Measurements from ENCODE around the gene DGCR8.

DGCR8 gene

DNA sequence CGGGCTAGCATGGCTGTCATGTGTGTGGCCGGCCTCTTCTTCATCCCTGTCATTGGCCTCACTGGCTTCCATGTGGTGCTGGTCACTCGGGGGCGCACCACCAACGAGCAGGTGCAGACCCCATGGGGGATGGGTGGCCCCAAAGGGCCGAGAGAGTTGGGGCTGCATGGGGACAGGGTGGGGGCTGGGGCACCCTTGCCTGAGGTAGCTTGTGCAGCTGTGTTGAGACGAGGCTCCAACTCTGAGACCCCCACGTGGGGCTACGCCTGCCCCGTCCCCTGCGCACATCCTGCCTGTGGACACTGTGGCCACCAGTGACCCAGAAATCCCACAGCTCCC, 60.0 kb downstream of the DGCR8 start:
- Histone ChIP-seq H2AFZ (ENCODE audit: low read length) (no peak overlapping the region), H3K4me3 (ENCODE audit: low read length in 2 of 2) (peak overlapping the region in 1 of 2 donors; percentile 29), H3K9me3 (replicated peaks in 1 of 2; ENCODE audit: control insufficient read depth in 2 of 2, insufficient read depth in 1 of 2, low read depth in 1 of 2, low read length in 2 of 2) (no peaks in the 10 kb centered on the region), H2BK15ac (ENCODE audit: low read length) (no peak overlapping the region), H3K27ac (replicated peaks; ENCODE audit: low read length) (no peak overlapping the region), H3K79me1 (ENCODE audit: low read depth, low read length) (peaks cover 26% of the 10 kb centered on the region), H4K8ac (ENCODE audit: low read depth, low read length) (no peak overlapping the region), H2AK5ac (ENCODE audit: low read depth, low read length) (no peak overlapping the region), H3K27me3 (ENCODE audit: control insufficient read depth in 3 of 3, insufficient read depth in 3 of 3, low read depth in 1 of 3, low read length in 3 of 3) (no peaks in the 10 kb centered on the region), H3K18ac (ENCODE audit: low read length) (no peak overlapping the region), H2BK5ac (ENCODE audit: low read length) (peak overlapping the region; percentile 82), H3K14ac (ENCODE audit: low read length) (no peak overlapping the region), H3K4me2 (ENCODE audit: insufficient read depth, low read length, poor library complexity, severe bottlenecking) (no peak overlapping the region), H3K23ac (ENCODE audit: low read depth, low read length, poor library complexity) (peak overlapping the region; percentile 85), H3K9ac (ENCODE audit: low read depth, low read length, poor library complexity) (no peak overlapping the region), H3K4me1 (ENCODE audit: control insufficient read depth in 2 of 2, insufficient read depth in 1 of 2, low read depth in 1 of 2, low read length in 2 of 2) (peaks cover 0 to 7% of the 10 kb centered on the region in 2 donors), H3K4ac (ENCODE audit: low read length) (no peak overlapping the region), H4K91ac (ENCODE audit: low read depth, low read length, poor library complexity) (no peak overlapping the region), H3K36me3 (replicated peaks in 1 of 2; ENCODE audit: control insufficient read depth in 2 of 2, insufficient read depth in 2 of 2, low read length in 2 of 2) (peaks cover 6 to 10% of the 10 kb centered on the region in 2 donors), H2BK120ac (ENCODE audit: low read depth, low read length) (peak overlapping the region; percentile 24), H2BK12ac (ENCODE audit: low read length) (peak overlapping the region; percentile 22)
- no peak for DNase-seq (ENCODE audit: low spot score)
- WGBS, 2 donors (ENCODE audit: extremely low coverage in 2 of 2, insufficient read length in 2 of 2, insufficient replicate concordance in 1 of 2): no CpG with 5 or more reads among the region's 11 CpGs

DNA sequence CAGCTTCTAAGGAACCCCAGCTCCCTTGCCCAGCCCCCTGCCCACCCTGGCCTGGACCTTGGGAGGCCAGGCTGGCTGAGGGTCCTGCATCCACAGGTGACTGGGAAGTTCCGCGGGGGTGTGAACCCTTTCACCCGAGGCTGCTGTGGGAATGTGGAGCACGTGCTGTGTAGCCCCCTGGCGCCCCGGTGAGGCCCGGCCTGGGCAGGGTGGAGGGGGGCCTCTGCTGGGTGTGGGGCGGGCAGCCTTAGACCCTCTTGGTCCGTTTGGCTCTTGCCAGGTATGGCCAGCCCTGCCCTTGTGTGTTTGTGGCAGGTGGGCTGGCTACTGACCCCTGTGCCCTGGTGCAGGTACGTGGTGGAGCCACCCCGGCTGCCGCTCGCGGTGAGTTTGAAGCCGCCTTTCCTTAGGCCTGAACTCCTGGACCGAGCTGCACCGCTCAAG, 60.5 kb downstream of the DGCR8 start:
- no peak overlapping the region for H4K91ac ChIP-seq (ENCODE audit: low read depth, low read length, poor library complexity)

DNA sequence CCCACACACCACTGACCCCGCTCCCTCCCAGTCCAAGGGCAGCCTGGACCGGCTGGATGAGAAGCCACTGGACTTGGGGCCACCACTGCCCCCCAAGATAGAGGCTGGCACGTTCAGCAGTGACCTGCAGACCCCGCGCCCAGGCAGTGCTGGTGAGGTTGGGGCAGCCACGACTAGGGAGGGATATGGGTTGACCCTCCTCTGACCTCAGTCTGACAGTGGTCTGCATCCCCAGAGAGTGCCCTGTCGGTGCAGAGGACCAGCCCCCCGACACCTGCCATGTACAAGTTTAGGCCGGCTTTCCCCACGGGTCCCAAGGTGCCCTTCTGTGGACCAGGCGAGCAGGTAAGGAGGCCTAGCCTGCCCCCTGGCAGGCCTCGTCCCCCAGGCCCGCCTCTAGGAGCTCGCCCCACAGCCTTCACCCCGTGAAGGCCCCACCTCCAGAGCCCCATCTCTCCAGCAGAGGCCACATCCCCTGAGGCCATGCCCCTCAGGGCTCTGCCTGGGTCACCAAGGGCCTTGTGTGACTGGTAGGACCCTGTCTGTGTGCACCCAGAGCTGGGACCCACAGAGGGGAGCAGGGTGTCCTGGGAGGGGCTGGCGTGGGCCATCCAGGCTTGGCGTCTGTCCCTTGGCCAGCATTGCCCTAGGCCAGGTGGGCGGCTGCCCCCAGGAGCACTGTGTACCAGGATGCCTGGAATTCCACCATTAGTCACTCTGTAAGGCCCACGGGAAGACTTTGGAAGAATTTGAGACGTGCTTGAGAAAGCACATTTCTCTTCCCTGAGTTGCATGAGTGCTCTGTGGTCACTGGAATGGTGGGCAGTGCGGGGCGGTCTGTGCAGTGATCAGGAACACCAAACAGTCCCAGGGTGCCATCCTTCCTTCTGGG, 61.4 kb downstream of the DGCR8 start:
- Histone ChIP-seq H3K9ac (ENCODE audit: low read depth, low read length, poor library complexity) (peak overlapping the region; percentile 60), H3K27ac (replicated peaks; ENCODE audit: low read length) (no peak overlapping the region), H2BK12ac (ENCODE audit: low read length) (no peak overlapping the region), H3K9me3 (replicated peaks in 1 of 2; ENCODE audit: control insufficient read depth in 2 of 2, insufficient read depth in 1 of 2, low read depth in 1 of 2, low read length in 2 of 2) (no peaks in the 10 kb centered on the region), H3K23ac (ENCODE audit: low read depth, low read length, poor library complexity) (peak overlapping the region; percentile 80), H4K91ac (ENCODE audit: low read depth, low read length, poor library complexity) (no peak overlapping the region), H3K4me1 (ENCODE audit: control insufficient read depth in 2 of 2, insufficient read depth in 1 of 2, low read depth in 1 of 2, low read length in 2 of 2) (peaks cover 0 to 7% of the 10 kb centered on the region in 2 donors), H2AK5ac (ENCODE audit: low read depth, low read length) (no peak overlapping the region), H3K79me1 (ENCODE audit: low read depth, low read length) (peaks cover 22% of the 10 kb centered on the region), H2AFZ (ENCODE audit: low read length) (no peak overlapping the region), H3K14ac (ENCODE audit: low read length) (peak overlapping the region; percentile 71), H3K27me3 (ENCODE audit: control insufficient read depth in 3 of 3, insufficient read depth in 3 of 3, low read depth in 1 of 3, low read length in 3 of 3) (no peaks in the 10 kb centered on the region), H2BK120ac (ENCODE audit: low read depth, low read length) (no peak overlapping the region), H3K4ac (ENCODE audit: low read length) (no peak overlapping the region), H3K18ac (ENCODE audit: low read length) (no peak overlapping the region), H3K36me3 (replicated peaks in 1 of 2; ENCODE audit: control insufficient read depth in 2 of 2, insufficient read depth in 2 of 2, low read length in 2 of 2) (peaks cover 6 to 10% of the 10 kb centered on the region in 2 donors), H3K4me3 (ENCODE audit: low read length in 2 of 2) (no peak overlapping the region), H3K4me2 (ENCODE audit: insufficient read depth, low read length, poor library complexity, severe bottlenecking) (no peak overlapping the region), H2BK15ac (ENCODE audit: low read length) (no peak overlapping the region), H4K8ac (ENCODE audit: low read depth, low read length) (no peak overlapping the region), H2BK5ac (ENCODE audit: low read length) (peak overlapping the region; percentile 24)
- no CpG with 5 or more reads among the region's 22 CpGs for WGBS, 2 donors (ENCODE audit: extremely low coverage in 2 of 2, insufficient read length in 2 of 2, insufficient replicate concordance in 1 of 2)
- DNase-seq (ENCODE audit: low spot score): no peak

More for the DNA sequence above, 60.5 kb downstream of the DGCR8 start:
- no peak overlapping the region for H2AFZ ChIP-seq (ENCODE audit: low read length)
- no peak overlapping the region for H4K8ac ChIP-seq (ENCODE audit: low read depth, low read length)
- H3K9ac ChIP-seq (ENCODE audit: low read depth, low read length, poor library complexity): no peak overlapping the region
- no peak overlapping the region for H2AK5ac ChIP-seq (ENCODE audit: low read depth, low read length)
- no peak overlapping the region for H3K4me2 ChIP-seq (ENCODE audit: insufficient read depth, low read length, poor library complexity, severe bottlenecking)
- H3K36me3 ChIP-seq (replicated peaks in 1 of 2; ENCODE audit: control insufficient read depth in 2 of 2, insufficient read depth in 2 of 2, low read length in 2 of 2): peaks cover 6 to 10% of the 10 kb centered on the region in 2 donors
- no peaks in the 10 kb centered on the region for H3K9me3 ChIP-seq (replicated peaks in 1 of 2; ENCODE audit: control insufficient read depth in 2 of 2, insufficient read depth in 1 of 2, low read depth in 1 of 2, low read length in 2 of 2)
- DNase-seq (ENCODE audit: low spot score): no peak
- no peak overlapping the region for H2BK120ac ChIP-seq (ENCODE audit: low read depth, low read length)
- peak overlapping the region; percentile 71 for H3K14ac ChIP-seq (ENCODE audit: low read length)
- H3K27me3 ChIP-seq (ENCODE audit: control insufficient read depth in 3 of 3, insufficient read depth in 3 of 3, low read depth in 1 of 3, low read length in 3 of 3): no peaks in the 10 kb centered on the region
- no peak overlapping the region for H3K27ac ChIP-seq (replicated peaks; ENCODE audit: low read length)
- peak overlapping the region; percentile 85 for H3K23ac ChIP-seq (ENCODE audit: low read depth, low read length, poor library complexity)
- peaks cover 0 to 7% of the 10 kb centered on the region in 2 donors for H3K4me1 ChIP-seq (ENCODE audit: control insufficient read depth in 2 of 2, insufficient read depth in 1 of 2, low read depth in 1 of 2, low read length in 2 of 2)
- peak overlapping the region; percentile 22 for H2BK12ac ChIP-seq (ENCODE audit: low read length)
- H3K18ac ChIP-seq (ENCODE audit: low read length): peak overlapping the region; percentile 11
- H2BK15ac ChIP-seq (ENCODE audit: low read length): no peak overlapping the region
- whole genome bisulfite sequencing, 2 donors (ENCODE audit: extremely low coverage in 2 of 2, insufficient read length in 2 of 2, insufficient replicate concordance in 1 of 2): no CpG with 5 or more reads among the region's 17 CpGs
- peak overlapping the region; percentile 82 for H2BK5ac ChIP-seq (ENCODE audit: low read length)
- H3K79me1 ChIP-seq (ENCODE audit: low read depth, low read length): peaks cover 26% of the 10 kb centered on the region
- no peak overlapping the region for H3K4ac ChIP-seq (ENCODE audit: low read length)
- no peak overlapping the region for H3K4me3 ChIP-seq (ENCODE audit: low read length in 2 of 2)

All from neuronal stem cell (in vitro differentiated cells).